HG02623 (cell line): Measurements from ENCODE around the gene SAMMSON.

Experiments
- ATAC-seq: cut with Tn5 transposase; IDR thresholded peaks from one replicate; pipeline ENCODE4 v1.9.1; 2021; ENCODE audit warnings: moderate library complexity; ENCODE audit not compliant: unreplicated experiment

Gene SAMMSON

GRCh38 chr3:70010346-70010745, 10.8 kb downstream of the SAMMSON start:
- ATAC-seq = no peak

GRCh38 chr3:70011582-70011981, 12.0 kb downstream of the SAMMSON start:
- no peak for ATAC-seq

DNA sequence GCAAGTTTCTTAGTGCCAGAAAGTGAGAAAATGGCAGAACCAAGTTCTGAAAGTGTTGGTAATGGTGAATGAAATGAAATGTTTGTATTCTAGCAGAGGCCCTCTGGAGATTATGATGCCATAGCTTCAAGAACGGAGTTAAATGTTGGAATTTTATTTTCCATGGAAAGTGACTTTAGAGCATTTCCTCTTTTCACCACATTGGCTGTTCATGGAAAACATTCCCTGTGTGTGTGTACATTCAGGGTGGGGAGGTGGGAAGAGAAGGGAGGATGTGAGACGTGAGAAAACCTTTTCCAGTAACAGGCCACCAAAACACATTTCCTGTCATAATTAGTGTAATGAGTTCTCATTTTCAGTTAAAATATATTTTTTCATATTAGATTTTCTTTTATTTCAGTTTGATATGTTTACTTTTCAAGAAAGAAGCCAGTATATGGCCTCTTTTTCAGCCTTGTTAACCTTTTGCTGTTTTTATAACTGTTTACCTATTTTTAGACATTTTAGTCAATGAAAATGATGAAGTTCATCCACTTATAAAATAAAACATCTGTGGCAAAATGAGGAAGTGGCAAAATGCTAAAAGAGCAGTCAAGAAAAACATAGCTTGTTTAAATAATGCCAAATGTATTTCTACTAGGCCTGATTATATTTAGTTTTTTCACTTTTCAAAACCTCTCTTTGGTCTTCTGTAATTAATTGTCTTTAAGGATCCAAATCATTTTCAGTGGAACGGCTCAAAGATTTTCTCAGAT, 21.6 kb downstream of the SAMMSON start:
- no peak for ATAC-seq

GRCh38 chr3:70028361-70028760, 28.8 kb downstream of the SAMMSON start:
- no peak for ATAC-seq

DNA sequence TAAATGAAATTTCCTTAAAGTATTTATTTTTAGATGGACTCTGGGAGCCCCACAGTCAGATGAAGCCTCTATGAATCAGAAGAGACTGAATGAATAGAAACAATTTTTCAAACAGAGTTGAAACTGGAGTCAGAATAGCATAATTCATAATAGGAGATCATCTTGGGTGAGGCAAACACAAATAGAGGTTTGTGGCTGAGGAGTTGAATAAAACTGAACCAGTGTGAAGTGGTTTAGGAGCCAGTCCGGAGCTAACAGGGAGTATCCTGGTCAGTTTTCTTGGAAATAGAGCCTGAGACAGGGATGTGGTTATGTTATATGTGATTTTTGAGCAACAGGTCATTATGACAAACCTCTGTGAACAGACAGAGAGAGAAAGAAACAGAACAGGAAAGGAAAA, 39.2 kb downstream of the SAMMSON start:
- no peak for ATAC-seq

GRCh38 chr3:70040386-70040785, 40.9 kb downstream of the SAMMSON start:
- ATAC-seq = no peak

GRCh38 chr3:70042641-70043040, 43.1 kb downstream of the SAMMSON start:
- ATAC-seq = no peak

- no peak for ATAC-seq
Measured at GRCh38 chr3:70049761-70050160, 50.2 kb downstream of the SAMMSON start.

GRCh38 chr3:70053293-70053692, 53.8 kb downstream of the SAMMSON start:
- no peak for ATAC-seq

GRCh38 chr3:70056081-70056480, 56.5 kb downstream of the SAMMSON start:
- no peak for ATAC-seq

- no peak for ATAC-seq
Measured at GRCh38 chr3:70057426-70057825, 57.9 kb downstream of the SAMMSON start.

GRCh38 chr3:70061096-70061495, 61.6 kb downstream of the SAMMSON start:
- ATAC-seq = no peak

GRCh38 chr3:70064194-70064779, 64.8 kb downstream of the SAMMSON start:
- ATAC-seq = peak; percentile 64

DNA sequence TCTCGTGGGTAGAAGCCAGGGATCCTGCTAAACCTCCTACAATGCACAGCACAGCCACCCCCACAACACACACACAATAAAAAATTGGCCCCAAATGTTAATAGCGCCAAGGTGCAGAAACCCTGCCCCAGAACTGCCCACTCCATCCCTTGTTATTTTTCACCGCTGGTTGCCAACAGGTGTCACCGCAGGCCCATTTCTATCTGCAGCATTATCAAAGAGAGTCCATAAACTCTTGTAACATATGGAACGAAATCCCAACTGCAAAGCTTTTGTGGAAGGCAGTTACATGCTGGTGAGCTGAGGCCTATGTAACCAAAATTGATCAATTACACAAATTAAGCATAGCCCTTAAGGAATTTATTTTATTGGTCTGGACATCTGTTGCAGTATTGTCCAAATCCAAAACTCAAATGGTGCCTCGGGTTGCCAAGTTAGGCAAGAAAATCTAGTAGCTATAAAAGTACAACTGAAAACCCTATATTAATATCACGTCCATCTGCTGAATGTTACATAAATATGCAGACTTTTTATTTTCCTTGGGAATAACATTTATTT, 66.2 kb downstream of the SAMMSON start:
- no peak for ATAC-seq

DNA sequence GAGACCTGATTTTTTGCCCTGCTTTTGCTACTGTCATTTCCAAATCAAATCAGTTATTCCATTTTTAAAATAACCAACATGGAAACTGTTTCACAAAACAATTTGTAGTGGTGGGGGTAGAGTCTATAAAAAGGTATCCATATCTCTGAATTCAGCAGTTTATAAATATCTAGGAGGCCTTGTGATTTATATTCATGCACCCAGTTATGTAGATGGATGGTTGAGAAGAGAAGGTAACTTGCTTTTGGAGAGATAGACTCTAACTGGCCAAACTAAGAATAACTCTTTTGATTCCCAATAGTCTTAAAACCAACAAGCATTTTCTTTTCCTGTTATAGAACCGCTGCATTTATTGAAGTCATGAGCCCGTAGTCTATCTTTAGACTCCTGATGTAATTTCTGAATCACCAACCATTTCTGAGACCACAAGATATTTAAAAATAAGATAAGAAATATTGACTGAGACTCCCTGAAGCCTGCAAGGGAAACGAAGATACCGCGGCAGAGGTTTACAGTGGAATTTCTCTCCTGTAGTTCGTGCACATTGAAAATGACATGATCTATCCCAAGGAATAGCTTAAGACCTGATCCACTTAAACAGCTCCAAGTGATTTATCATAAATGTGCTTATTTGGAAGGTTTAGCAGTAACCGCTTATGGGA, 68.5 kb downstream of the SAMMSON start:
- ATAC-seq = no peak

DNA sequence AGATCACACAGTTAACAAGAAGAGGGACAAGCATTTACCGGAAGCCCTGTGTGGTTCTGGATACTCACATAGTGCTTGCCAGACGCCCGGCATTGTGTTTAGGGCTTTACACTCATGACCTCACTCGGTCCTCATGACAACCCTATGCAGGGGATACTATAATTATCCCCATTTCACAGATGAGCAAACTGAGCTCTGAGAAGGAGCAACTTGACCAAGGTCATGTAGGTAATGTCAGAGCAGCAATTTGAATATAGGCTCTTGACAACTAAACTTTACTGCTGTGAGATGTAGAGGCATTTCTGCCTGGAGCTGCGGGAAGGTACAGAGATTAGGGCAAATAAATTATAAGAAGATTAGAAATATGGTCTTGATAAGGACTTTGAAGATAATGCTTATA, 70.0 kb downstream of the SAMMSON start:
- ATAC-seq = no peak

DNA sequence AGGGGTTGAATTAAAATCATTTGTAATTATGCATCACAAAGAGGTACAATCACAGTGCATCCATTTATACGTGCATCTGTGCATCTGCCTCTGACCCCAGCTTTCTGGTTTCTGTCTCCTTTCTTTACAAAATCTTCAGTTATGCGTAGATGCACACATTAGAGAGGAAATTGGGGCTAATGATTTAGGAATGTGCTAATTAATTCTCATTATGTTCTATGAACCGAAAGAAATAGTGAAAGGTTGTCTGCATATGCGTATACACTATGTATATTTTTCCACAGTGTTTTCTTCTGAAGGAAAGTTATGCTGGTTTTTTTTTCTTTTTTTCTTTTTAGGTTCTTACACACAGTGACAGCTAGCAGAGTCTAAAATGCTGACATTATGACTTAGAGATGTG, 71.6 kb downstream of the SAMMSON start:
- no peak for ATAC-seq

- ATAC-seq = no peak
Measured at GRCh38 chr3:70072180-70072579, 72.6 kb downstream of the SAMMSON start.

- no peak for ATAC-seq
Measured at GRCh38 chr3:70072754-70073153, 73.2 kb downstream of the SAMMSON start.

DNA sequence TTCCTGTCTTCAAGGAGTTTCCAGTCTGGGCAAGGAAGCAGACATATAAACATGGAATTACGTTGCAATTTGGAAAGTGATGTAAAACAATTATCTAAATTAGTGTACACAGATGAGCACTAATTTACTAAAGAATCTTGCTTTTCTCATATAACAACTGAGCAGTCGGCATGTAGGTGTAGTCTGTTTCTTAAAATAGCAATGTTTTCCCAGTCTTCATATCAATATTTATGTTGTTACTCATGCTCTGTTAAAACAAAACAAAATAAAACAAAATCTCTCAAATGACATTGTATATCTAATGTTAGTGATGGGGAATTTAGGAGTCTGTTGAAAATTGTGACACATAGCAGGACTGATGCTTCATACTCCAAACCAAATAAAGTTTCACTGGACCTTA, 75.6 kb downstream of the SAMMSON start:
- no peak for ATAC-seq

DNA sequence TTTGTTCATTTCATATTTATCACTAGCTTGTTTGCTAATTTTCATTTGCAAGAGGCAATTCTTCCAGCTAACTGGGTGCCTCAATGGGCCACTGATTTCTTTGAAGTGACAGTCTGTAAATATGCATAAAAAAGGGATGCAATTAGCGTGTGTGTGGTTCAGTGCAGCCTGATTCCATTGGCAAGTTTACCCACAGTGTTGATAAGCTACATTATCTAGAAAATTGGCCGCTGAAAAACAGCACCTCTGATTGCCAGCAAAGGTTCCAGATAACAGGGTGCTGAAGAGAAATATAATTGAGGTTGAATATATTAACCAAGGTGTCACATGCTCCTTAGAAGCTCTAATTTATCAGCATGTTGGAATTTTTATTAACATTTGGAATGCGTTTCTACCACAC, 76.9 kb downstream of the SAMMSON start:
- ATAC-seq = no peak

DNA sequence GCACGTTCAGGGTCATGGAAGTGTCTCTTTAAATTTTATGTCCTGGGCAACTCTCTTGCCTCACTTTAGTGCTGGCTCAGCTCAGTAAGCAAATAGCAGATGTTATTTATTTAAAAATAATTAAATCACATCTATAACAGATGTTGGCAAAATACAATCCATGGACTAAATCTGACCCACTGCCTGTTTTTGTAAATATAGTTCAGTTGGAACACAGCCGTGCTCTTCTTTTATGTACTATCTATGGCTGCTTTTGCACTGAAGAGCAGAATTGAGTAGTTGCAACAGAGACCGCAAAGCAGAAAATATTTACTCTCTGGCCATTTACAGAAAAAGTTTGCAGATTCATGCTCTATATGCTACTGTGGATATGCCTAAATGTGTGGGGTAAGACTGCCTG, 79.2 kb downstream of the SAMMSON start:
- no peak for ATAC-seq
